Liver (tissue), 9 donors: ENCODE data around the gene C7. TPM values are rescaled to one million over a fixed set of nuclear protein-coding genes. Genes with fewer than 3 reads are reported as not detected.

Source experiments
- DNase-seq: peaks from one replicate; pipeline ENCODE4 v3.0.0-alpha.2; 2017; ENCODE audit warnings: low spot score
- H3K27ac ChIP-seq, 2 donors: one replicate each; pipeline ENCODE4 v1.7.0; 2013; ENCODE audit warnings: inconsistent platforms in 2 of 2, low read length in 2 of 2, control low read depth in 1 of 2, low read depth in 1 of 2, mild to moderate bottlenecking in 1 of 2
- H3K27me3 ChIP-seq, 4 donors: one replicate each; pipeline versions ENCODE4 v1.6.1 to v1.7.0; 2013; ENCODE audit warnings: low read length in 3 of 4, inconsistent platforms in 1 of 4, mild to moderate bottlenecking in 1 of 4, moderate library complexity in 1 of 4; ENCODE audit not compliant: control insufficient read depth in 4 of 4, insufficient read depth in 4 of 4
- H3K36me3 ChIP-seq, 4 donors: one replicate each; pipeline versions ENCODE4 v1.6.1 to v1.7.0; 2013; ENCODE audit warnings: low read length in 3 of 4, mild to moderate bottlenecking in 3 of 4, low read depth in 1 of 4, moderate library complexity in 1 of 4; ENCODE audit not compliant: control insufficient read depth in 4 of 4, insufficient read depth in 3 of 4
- H3K4me1 ChIP-seq, 4 donors: one replicate each; pipeline versions ENCODE4 v1.6.1 to v1.7.0; 2013; ENCODE audit warnings: low read length in 3 of 4, mild to moderate bottlenecking in 3 of 4, moderate library complexity in 1 of 4; ENCODE audit not compliant: control insufficient read depth in 4 of 4, insufficient read depth in 4 of 4
- H3K4me3 ChIP-seq, 3 donors: one replicate each; pipeline versions ENCODE4 v1.6.1 to v1.7.0; 2013; ENCODE audit warnings: low read length in 3 of 3, control low read depth in 1 of 3, low read depth in 1 of 3, mild to moderate bottlenecking in 1 of 3
- H3K9ac ChIP-seq, 2 donors: one replicate each; pipeline ENCODE4 v1.7.0; 2013; ENCODE audit warnings: low read length in 2 of 2, mild to moderate bottlenecking in 2 of 2, moderate library complexity in 2 of 2, control low read depth in 1 of 2, low read depth in 1 of 2
- H3K9me3 ChIP-seq, 4 donors: one replicate each; pipeline versions ENCODE4 v1.6.1 to v1.7.0; 2013; ENCODE audit warnings: low read length in 3 of 4; ENCODE audit not compliant: control insufficient read depth in 4 of 4
- EGR1 ChIP-seq, 2 donors: IDR thresholded peaks; 2 replicates each; pipeline ENCODE4 v1.6.1; 2016 to 2018; ENCODE audit warnings: antibody characterized with exemption in 2 of 2, low read depth in 2 of 2
- FOXA2 ChIP-seq: IDR thresholded peaks from 2 replicates; pipeline ENCODE4 v1.6.1; 2016; ENCODE audit warnings: antibody characterized with exemption
- GABPA ChIP-seq, 2 donors: IDR thresholded peaks in 1 of 2; conservative IDR thresholded peaks in 1 of 2; 2 replicates each; pipeline ENCODE4 v1.6.1; 2016; ENCODE audit warnings: antibody characterized with exemption in 2 of 2, mild to moderate bottlenecking in 1 of 2, moderate library complexity in 1 of 2
- HNF4A ChIP-seq, 2 donors: conservative IDR thresholded peaks; 2 replicates each; pipeline ENCODE4 v1.6.1; 2016; ENCODE audit warnings: antibody characterized with exemption in 2 of 2, mild to moderate bottlenecking in 2 of 2
- HNF4G ChIP-seq: IDR thresholded peaks from 2 replicates; pipeline ENCODE4 v1.6.1; 2016; ENCODE audit warnings: antibody characterized with exemption
- JUND ChIP-seq, 2 donors: IDR thresholded peaks; 2 replicates each; pipeline ENCODE4 v1.6.1; 2016; ENCODE audit warnings: antibody characterized with exemption in 2 of 2
- NR2F2 ChIP-seq: IDR thresholded peaks from 2 replicates; pipeline ENCODE4 v1.6.1; 2016; ENCODE audit warnings: antibody characterized with exemption
- RAD21 ChIP-seq, 2 donors: IDR thresholded peaks; 2 replicates each; pipeline ENCODE4 v1.6.1; 2016; ENCODE audit warnings: antibody characterized with exemption in 2 of 2, mild to moderate bottlenecking in 2 of 2
- RXRA ChIP-seq, 2 donors: IDR thresholded peaks; 2 replicates each; pipeline ENCODE4 v1.6.1; 2017 to 2018; ENCODE audit warnings: antibody characterized with exemption in 2 of 2, mild to moderate bottlenecking in 1 of 2
- SP1 ChIP-seq: IDR thresholded peaks from 2 replicates; pipeline ENCODE4 v1.6.1; 2018; ENCODE audit warnings: antibody characterized with exemption, mild to moderate bottlenecking
- TAF1 ChIP-seq: conservative IDR thresholded peaks from 2 replicates; pipeline ENCODE4 v1.6.1; 2016; ENCODE audit warnings: antibody characterized with exemption, mild to moderate bottlenecking
- YY1 ChIP-seq: IDR thresholded peaks from 2 replicates; pipeline ENCODE4 v1.6.1; 2016; ENCODE audit warnings: antibody characterized with exemption, mild to moderate bottlenecking
- WGBS: extraction: QIAGEN DNeasy Blood & Tissue Kit; methylation state at CpG from one replicate; pipeline ENCODE4 v1.1.7; 2013; 5-methylcytosine and 5-hydroxymethylcytosine counted together
- polyA plus RNA-seq, 2 donors: library from polyadenylated mRNA; stranded (reverse) in 1 of 2; unstranded in 1 of 2; fragments of 200-250 nt in 1 of 2; fragments of >200 nt in 1 of 2; fragmentation: Nextera tagmentation in 1 of 2; extraction: Ambion mirVana in 1 of 2; gene quantifications; one replicate each; pipeline versions ENCODE4 v1.2.1 to v1.2.3, GENCODE V29; 2013 to 2015
- total RNA-seq, 2 donors: library from RNA; depleted of rRNA; stranded (reverse); fragments of >200 nt; gene quantifications; one replicate each; pipeline ENCODE4 v1.2.3, GENCODE V29; 2014
- TF ChIP-seq, protein P1 (sequence below): IDR thresholded peaks from 2 replicates; pipeline ENCODE4 v1.6.1; 2016; ENCODE audit warnings: antibody characterized with exemption, mild to moderate bottlenecking
- TF ChIP-seq, protein P2 (sequence below): IDR thresholded peaks from 2 replicates; pipeline ENCODE4 v1.6.1; 2016; ENCODE audit warnings: antibody characterized with exemption
- TF ChIP-seq, protein P3 (sequence below): IDR thresholded peaks from 2 replicates; pipeline ENCODE4 v1.6.1; 2016; ENCODE audit warnings: antibody characterized with exemption
- donor health status: healthy.
- donor health status: healthy.
- donor health status: healthy.
- donor health status: healthy.
- donor health status: healthy.

C7 gene
- total and polyA plus RNA-seq, 4 donors, result 25.5 to 268 (median 110) TPM

DNA sequence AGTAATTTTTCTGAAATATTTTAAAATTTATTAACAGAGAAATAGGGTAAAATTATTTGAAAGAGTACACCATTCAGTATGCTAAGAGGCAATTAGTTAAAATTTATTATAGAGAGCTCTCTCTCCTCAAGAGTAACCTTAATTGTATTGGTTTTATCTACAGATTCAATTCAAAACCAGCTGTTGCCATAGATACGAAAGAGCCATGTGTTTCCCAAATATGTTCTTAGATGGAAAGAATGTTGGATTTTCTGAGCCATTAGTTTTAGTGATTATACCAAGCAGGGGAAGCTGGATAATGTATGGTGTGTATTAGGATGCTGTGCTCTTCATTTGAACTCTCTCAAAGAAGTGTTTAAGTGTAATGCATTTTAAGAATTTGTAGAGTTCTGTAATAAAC lies 27.8 kb downstream of the C7 start:
- Histone ChIP-seq H3K36me3 (no peaks in the 10 kb centered on the region), H3K27ac (no peak overlapping the region), H3K9ac (no peak overlapping the region), H3K4me1 (peaks cover 0 to 3% (median 0%) of the 10 kb centered on the region in 4 donors), H3K9me3 (no peaks in the 10 kb centered on the region), H3K4me3 (no peak overlapping the region), H3K27me3 (no peaks in the 10 kb centered on the region)
- TF ChIP-seq YY1 (no peak), GABPA (IDR thresholded peaks at IDR 0.05 in 1 of 2, conservative IDR thresholded peaks at IDR 0.05 in 1 of 2) (no peak), FOXA2 (no peak), RXRA (IDR thresholded peaks at IDR 0.05) (no peak), NR2F2 (no peak), JUND (IDR thresholded peaks at IDR 0.05) (no peak), HNF4A (conservative IDR thresholded peaks at IDR 0.05) (no peak), RAD21 (IDR thresholded peaks at IDR 0.05) (no peak), EGR1 (IDR thresholded peaks at IDR 0.05; ENCODE audit: low read depth in 2 of 2) (no peak), TAF1 (no peak)
- TF ChIP-seq, protein P1, sequence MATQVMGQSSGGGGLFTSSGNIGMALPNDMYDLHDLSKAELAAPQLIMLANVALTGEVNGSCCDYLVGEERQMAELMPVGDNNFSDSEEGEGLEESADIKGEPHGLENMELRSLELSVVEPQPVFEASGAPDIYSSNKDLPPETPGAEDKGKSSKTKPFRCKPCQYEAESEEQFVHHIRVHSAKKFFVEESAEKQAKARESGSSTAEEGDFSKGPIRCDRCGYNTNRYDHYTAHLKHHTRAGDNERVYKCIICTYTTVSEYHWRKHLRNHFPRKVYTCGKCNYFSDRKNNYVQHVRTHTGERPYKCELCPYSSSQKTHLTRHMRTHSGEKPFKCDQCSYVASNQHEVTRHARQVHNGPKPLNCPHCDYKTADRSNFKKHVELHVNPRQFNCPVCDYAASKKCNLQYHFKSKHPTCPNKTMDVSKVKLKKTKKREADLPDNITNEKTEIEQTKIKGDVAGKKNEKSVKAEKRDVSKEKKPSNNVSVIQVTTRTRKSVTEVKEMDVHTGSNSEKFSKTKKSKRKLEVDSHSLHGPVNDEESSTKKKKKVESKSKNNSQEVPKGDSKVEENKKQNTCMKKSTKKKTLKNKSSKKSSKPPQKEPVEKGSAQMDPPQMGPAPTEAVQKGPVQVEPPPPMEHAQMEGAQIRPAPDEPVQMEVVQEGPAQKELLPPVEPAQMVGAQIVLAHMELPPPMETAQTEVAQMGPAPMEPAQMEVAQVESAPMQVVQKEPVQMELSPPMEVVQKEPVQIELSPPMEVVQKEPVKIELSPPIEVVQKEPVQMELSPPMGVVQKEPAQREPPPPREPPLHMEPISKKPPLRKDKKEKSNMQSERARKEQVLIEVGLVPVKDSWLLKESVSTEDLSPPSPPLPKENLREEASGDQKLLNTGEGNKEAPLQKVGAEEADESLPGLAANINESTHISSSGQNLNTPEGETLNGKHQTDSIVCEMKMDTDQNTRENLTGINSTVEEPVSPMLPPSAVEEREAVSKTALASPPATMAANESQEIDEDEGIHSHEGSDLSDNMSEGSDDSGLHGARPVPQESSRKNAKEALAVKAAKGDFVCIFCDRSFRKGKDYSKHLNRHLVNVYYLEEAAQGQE, result no peak
- TF ChIP-seq, protein P2, sequence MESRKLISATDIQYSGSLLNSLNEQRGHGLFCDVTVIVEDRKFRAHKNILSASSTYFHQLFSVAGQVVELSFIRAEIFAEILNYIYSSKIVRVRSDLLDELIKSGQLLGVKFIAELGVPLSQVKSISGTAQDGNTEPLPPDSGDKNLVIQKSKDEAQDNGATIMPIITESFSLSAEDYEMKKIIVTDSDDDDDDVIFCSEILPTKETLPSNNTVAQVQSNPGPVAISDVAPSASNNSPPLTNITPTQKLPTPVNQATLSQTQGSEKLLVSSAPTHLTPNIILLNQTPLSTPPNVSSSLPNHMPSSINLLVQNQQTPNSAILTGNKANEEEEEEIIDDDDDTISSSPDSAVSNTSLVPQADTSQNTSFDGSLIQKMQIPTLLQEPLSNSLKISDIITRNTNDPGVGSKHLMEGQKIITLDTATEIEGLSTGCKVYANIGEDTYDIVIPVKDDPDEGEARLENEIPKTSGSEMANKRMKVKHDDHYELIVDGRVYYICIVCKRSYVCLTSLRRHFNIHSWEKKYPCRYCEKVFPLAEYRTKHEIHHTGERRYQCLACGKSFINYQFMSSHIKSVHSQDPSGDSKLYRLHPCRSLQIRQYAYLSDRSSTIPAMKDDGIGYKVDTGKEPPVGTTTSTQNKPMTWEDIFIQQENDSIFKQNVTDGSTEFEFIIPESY, result no peak
- TF ChIP-seq, protein P3, sequence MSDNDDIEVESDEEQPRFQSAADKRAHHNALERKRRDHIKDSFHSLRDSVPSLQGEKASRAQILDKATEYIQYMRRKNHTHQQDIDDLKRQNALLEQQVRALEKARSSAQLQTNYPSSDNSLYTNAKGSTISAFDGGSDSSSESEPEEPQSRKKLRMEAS, result no peak
- 92% methylated on average over 1 of the region's 1 CpG for WGBS
- DNase-seq, result no peak

DNA sequence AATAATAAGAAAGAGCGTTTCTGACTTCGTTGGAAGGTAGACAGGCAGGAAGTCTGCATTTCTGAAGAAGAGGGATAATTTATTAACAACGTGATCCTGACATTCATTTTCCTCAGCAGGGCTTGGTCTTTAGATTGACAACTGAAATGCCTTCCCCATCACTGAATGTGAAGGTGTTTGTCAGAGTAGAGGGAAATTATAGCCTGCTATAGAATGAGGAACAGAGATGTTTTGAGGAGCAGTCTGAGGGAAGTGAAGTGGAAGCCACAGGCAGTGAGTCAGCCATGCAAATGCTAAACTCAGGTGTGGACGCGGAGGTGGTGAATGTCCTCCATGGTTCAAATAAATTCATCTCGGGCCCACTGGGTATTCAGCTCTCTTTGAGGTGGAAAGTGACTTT lies 30.5 kb downstream of the C7 start:
- H3K36me3 ChIP-seq, result no peaks in the 10 kb centered on the region
- no peak for TF ChIP-seq HNF4G
- TF ChIP-seq, protein P1, result no peak
- no peak for TF ChIP-seq SP1
- H3K9me3 ChIP-seq, result no peaks in the 10 kb centered on the region
- no peak overlapping the region for H3K4me3 ChIP-seq
- DNase-seq, result no peak
- H3K4me1 ChIP-seq, result no peaks in the 10 kb centered on the region
- H3K27ac ChIP-seq, result no peak overlapping the region
- H3K27me3 ChIP-seq, result no peaks in the 10 kb centered on the region
- WGBS, result 88% methylated on average over 6 of the region's 6 CpGs
- no peak overlapping the region for H3K9ac ChIP-seq
